GM19099 (cell line): Measurements from ENCODE around the gene SERPINI1.

Source experiments
- POLR2A ChIP-seq: IDR thresholded peaks from 3 replicates; pipeline ENCODE4 v1.6.1; 2011; ENCODE audit warnings: low read depth; ENCODE audit not compliant: insufficient read length; ENCODE audit errors: extremely low read depth

SERPINI1 gene

DNA sequence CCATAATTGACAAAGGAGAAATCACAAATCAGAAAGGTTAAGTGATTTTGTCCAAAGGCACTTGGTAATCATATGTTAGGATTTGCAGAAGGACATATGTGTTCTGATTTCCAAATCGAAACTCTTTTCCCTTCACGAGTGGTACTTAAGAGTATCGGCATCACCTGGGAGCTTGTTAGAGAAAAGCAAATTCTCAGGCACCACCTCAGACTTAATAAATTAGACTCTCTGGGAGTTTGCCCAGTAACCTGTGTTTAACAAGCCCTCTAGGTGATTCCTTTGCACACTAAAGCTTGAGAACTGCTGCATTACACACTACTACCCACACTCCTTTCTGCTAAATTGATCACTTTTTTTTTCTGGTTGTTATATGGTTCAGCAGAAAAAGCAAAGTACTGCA lies 116.2 kb downstream of the SERPINI1 start:
- TF ChIP-seq POLR2A = no peak

DNA sequence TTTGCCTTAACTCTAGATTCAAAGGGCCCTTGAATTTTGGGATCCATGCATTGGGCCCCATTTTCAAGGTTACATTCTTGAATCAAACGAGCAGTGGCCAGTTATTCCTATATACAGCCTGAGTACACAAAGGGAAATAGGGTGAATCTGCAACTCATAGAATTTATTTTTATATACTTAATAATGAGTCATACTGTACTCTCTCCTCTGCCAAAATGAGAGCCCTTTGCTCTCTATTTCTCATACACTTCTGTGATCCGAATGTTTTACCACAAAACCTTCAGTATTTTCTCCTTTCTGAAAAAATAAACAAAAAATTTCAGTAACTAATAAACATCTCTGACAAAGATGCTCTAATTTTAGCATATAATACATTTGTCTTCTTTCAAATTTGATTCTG lies 116.7 kb downstream of the SERPINI1 start:
- TF ChIP-seq POLR2A = no peak

DNA sequence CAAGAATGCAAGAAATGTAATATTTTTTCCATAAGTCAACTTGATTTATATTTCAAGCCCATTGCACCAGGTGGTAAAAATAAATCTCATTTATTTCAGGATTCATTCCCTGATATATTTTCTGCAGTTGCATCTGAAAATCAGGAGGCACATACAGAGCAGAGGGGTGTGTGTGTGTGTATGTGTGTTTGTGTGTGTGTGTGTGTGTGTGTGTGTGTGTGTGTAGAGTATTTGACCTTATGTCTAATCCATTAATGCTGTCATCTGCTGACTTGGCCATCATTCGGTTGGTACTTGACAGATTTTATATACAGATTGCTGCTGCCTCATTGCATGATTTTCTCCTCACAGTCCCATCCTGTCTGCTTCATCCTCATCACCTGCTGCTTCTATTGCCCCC lies 118.5 kb downstream of the SERPINI1 start:
- TF ChIP-seq POLR2A = no peak

DNA sequence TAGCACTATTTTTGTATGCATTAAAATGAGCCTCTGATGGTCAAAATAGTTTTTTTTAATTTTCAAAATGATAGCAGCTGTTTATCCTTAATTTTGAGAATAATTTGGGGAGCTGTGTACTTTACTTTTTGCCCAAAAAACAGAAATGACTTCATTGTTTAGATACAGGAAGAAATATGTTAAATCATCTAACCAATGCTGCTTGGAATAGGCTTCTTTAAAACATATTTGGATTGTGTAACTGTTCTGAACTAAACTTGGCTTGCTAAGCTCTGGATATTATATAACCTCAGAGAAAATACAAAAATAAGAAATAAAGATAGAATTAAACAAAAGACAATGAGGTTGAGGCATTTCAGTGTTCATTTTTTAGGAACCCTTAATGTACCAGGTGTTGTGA lies 119.3 kb downstream of the SERPINI1 start:
- TF ChIP-seq POLR2A = no peak

DNA sequence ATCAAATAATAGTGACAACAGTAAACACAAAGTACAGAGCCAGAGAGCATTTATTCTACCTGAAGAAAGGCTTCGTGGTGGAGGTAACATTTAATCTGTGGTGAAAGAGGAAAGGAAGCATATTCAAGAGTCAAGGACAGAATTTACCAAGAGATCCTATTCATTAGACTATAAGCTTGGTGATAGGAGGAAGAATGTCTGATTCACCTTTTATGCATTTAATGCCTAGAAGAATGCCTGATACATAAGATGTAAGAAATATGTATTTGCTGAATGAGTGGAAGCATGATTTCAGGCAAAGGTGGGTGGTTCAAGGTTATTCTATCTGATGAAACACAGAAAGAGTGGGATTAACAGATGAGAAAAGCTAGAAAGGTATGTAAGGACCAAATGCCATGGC lies 119.8 kb downstream of the SERPINI1 start:
- no peak for TF ChIP-seq POLR2A

DNA sequence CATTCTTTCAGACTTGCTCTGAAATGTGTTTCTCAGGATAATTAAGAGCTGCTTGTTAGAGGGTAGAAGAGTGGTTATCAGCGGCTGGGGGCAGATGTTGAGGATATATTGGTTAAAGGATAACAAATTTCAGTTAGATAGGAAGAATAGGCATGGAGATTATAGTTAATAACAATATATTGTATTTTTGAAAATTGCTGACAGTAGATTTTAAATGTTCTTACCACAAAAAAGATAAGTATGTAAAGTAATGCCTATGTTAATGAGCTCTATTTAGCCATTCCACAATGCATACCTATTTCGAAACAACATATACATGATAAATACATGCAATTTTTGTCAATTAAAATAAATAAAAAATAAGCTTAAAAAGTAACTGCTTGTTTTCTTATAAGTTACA lies 123.3 kb downstream of the SERPINI1 start:
- TF ChIP-seq POLR2A = no peak

DNA sequence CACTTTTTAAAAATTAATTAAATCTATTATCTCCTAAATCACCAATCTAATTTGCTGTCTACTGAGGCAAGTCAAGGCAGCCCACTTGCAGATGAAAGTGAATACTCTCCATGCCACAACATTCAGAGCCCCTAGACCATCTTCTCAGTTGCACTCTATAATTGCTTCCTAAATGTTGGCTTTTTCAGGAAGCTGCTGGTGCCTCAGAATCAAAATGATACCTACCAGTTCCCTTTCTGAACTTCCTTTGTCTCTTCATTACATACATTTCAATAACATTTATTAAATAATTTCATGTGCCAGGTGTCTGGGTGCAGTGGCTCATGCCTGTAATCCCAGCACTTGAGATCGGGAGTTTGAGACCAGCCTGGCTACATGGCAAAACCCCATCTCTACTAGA lies 124.1 kb downstream of the SERPINI1 start:
- TF ChIP-seq POLR2A = no peak

DNA sequence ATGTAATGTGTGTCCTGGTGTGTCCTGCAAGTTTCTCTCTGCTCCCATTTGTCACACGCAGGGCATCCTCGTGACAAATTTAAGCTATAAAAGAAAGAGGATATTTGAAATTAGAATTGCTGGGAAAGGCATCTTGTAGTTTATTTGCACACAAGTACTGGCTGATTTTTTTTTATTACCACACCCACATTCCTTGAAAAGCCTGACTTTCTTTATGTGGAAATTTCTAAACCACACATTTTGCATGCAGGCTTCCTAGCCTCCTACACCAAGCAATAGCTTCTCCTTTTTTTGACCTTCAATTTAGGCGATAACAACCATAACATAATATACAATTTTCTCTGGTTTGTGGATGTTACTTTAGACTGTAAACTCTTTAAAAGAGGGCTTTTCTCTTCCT lies 126.1 kb downstream of the SERPINI1 start:
- TF ChIP-seq POLR2A = no peak

DNA sequence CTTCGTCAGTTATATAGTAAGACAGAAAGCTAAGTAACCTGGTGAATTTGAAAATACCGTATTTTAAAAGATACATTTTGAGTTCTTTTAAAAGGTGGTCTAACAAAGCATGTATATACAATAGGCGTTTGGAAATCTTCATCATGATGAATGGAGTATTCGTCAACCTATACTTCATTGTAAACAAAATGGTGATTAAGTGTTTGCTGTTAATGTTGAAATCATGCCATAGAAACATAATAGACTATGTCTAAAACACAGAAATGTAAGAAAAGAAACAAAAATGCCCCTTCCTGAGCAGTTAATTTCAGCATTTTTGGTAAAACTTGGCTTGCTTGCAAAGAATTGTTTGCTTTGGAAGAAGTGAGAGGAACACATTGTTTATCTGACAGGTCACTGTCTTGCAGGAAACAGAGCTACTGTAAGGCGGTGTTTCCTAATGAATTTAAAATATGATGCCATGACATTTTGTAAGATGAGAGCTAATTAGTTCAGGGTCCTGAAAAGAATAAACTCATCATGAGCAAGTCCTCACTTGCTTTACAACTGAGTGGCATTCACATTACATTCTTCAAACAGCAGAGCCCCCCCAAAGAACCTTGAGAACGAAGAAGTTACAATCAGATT lies 126.7 kb downstream of the SERPINI1 start:
- TF ChIP-seq POLR2A = no peak

DNA sequence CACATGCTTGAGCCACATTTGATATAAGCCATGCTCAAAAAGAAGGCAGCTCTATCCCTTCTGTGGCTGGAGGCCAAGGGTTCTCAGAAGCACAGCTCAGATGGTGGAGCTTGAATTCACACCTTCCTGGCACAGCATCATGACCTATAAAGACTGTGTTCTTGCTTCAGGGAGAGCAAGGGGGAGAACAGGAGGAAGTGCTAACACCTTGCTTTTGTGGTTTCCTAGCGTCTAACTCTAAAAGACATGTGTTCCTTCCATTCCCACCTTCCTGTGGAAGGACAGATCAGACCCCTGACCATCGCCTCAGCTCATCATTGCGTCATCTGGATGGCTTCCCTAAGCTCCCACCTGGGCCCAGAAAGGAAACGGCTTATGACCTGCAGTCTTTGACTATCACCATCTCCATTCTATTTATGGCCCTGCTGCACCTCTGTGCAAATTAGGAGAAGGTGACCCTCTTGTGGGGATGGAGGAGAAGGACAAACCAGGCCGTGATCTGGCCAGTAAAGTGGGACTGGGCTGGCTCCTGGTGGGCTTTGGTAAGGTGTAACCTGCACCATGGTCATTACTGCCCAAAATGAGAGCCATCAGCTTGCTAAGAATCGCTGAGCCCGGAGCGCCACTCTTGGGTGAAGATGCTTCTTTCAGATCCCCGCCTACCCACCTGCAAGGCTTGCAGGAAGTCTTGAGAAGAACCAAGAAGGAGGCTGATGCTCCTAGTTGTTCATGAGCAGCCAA lies 128.5 kb downstream of the SERPINI1 start:
- TF ChIP-seq POLR2A = no peak

DNA sequence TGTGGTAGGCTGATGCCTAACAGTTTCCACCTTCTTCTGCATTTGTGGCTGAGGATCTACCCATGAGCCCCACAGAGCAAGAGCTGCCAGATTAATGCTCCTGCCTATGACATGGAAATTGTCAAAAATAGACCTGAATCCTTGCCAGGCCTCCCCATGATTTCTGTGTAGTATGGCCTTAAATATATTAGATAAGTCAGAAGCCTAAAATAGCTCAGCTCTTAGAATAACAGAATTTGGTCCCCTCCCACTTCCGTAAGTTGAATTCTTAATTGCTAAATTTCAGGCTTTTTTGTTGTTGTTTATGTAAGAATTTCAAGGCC lies 129.0 kb downstream of the SERPINI1 start:
- no peak for TF ChIP-seq POLR2A

DNA sequence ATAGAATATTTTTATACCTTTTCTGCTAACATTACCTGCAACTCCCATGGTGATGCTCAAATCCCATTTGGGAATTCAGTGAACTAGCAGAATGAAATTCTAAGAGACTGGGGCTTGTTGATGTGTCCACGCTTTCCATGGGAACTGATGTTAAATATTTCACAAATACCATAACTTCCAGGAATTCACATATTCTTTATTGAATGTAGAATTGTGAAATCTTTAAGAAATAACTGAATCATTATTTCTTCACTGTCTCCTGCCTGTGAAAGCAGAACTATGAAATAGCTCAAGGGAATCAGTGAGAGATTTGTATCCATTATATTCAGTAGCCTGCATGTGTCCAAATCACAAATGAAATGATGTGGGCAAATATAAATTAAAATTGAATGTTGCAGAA lies 130.8 kb downstream of the SERPINI1 start:
- TF ChIP-seq POLR2A = no peak

DNA sequence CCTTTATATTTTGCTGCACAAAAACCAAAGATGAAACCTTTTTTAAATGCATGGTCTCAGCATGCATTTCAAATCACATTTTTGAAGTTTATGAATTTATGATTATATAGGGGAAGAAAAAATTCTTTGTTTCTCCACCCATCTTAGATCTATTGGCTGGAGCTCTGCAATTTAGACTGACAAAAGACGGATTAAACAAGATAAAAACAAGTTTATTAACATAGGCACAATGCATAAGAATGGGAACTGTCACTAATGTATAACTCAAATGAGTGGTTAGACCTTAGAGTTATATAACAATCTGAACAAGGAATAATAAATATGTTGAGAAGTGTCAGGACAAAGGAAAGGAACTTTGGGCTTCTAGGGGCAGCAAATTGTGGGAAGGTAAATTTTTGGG lies 132.5 kb downstream of the SERPINI1 start:
- no peak for TF ChIP-seq POLR2A

DNA sequence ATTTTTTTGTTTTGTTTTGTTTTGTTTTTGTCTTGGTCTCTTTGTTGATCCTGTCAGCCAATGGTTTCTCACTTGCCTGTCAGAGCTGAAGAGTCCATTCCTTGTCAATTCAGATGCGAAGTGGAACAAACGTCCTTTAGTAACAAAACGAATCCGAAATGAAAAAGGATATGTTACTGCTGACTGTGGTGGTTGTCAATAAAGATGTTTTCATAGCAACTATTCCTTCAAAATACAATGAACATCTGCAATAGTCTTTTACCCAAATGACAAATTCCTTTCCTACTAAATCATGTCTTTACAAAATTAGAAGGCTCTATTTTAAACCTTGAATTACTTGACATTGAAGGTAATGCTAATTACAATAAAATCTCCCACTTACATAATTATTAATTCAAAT lies 134.7 kb downstream of the SERPINI1 start:
- TF ChIP-seq POLR2A = no peak

DNA sequence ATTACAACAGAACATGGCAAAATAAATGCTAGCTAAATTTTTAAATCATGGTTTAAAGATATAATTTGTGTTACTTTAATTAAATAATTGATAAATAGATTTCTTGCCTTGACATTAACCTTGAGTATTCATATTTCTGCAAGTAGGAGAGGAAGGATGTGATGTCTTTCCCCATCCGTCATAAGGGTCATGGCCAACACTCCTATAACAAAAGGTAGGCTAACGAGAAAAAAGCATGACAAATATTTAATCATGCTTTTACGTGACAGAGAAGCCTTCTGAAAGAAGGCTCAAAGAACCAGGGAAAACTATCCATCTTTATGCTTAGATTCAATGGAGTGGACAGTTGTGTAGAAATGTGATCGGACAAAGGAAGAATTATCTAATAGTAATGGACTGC lies 135.2 kb downstream of the SERPINI1 start:
- TF ChIP-seq POLR2A = no peak

DNA sequence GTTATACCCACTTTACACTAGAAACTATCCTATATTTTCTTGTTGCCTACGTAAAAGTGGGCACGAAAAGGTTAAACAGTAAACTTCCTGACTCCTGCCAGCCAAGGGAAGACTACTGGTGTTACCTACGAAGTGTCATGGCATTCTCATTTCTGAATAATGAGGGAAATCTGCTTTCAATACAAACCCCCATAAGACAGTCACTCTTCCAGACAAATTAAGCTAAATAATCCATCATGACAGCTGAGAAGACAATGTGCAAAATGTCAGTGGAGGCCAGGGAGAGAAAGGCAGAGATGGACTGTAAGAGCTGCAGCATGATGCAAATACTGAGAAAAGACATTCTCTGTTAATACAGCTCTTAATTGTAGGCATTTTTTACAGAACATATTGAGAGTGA lies 136.5 kb downstream of the SERPINI1 start:
- no peak for TF ChIP-seq POLR2A

DNA sequence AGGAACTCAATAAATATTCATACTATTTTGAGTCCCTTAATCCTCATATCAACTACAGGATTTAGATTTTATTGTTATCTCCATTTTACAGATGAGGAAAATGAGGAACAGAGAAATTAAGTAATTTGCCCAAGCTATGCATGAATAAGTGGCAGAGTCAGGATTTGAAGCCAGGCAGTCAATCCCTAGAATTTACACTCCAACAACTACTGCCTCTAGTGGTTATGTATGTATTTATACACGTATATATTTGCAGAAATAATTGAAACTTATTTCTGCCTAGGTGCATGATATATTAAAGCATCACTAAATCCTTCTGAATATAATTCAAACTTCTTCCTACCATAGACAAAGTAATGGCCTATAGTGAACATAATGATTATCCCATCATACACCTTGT lies 137.4 kb downstream of the SERPINI1 start:
- TF ChIP-seq POLR2A = no peak
